ENCODE results near the gene MRPL58. TPM values are rescaled to one million over a fixed set of nuclear protein-coding genes. Genes with fewer than 3 reads are reported as not detected.
"Not testable (repeated sequence)": the region's sequence is repeated elsewhere in the genome, so short reads cannot be mapped to it uniquely, and the experiment has no call there.

The MRPL58 gene
- total RNA-seq, 2 donors from 2014 or later: 13.7 to 19.1 TPM

- H3K36me3 Mint-ChIP-seq (ENCODE audit: low read depth): peaks cover 7% of the 10 kb centered on the region
- H3K4me1 Mint-ChIP-seq: peaks cover 23% of the 10 kb centered on the region
- H3K27ac Mint-ChIP-seq: peak overlapping the region; percentile 88
- DNase-seq (no peak), ATAC-seq (no peak)
- no peaks in the 10 kb centered on the region for H3K9me3 ChIP-seq (ENCODE audit: control insufficient read depth, low read length, poor library complexity, severe bottlenecking)
- peak overlapping the region; percentile 95 for H3K4me3 Mint-ChIP-seq
- H3K27me3 Mint-ChIP-seq: no peaks in the 10 kb centered on the region
These were observed 922 bp upstream of the MRPL58 start for GRCh38 chr17:75011401-75012095.

- no peaks in the 10 kb centered on the region for H3K9me3 ChIP-seq (ENCODE audit: control insufficient read depth, low read length, poor library complexity, severe bottlenecking)
- no peak for DNase-seq
- H3K4me1 Mint-ChIP-seq: peaks cover 23% of the 10 kb centered on the region
- peak overlapping the region; percentile 95 for H3K4me3 Mint-ChIP-seq
- H3K27ac Mint-ChIP-seq: peak overlapping the region; percentile 88
- no peak for ATAC-seq
- H3K36me3 Mint-ChIP-seq (ENCODE audit: low read depth): peaks cover 7% of the 10 kb centered on the region
- no peaks in the 10 kb centered on the region for H3K27me3 Mint-ChIP-seq
These were observed 449 bp upstream of the MRPL58 start for GRCh38 chr17:75012096-75012345.

- DNase-seq (no peak), ATAC-seq (no peak)
- Mint-ChIP-seq H3K4me3 (peak overlapping the region; percentile 95), H3K27ac (peak overlapping the region; percentile 88), H3K36me3 (ENCODE audit: low read depth) (peaks cover 7% of the 10 kb centered on the region), H3K4me1 (peaks cover 23% of the 10 kb centered on the region), H3K27me3 (no peaks in the 10 kb centered on the region)
- no peaks in the 10 kb centered on the region for H3K9me3 ChIP-seq (ENCODE audit: control insufficient read depth, low read length, poor library complexity, severe bottlenecking)
These were observed 656 bp downstream of the MRPL58 start for GRCh38 chr17:75013092-75013559.

- peaks cover 15% of the 10 kb centered on the region for H3K4me1 Mint-ChIP-seq
- peaks cover 12% of the 10 kb centered on the region for H3K36me3 Mint-ChIP-seq (ENCODE audit: low read depth)
- no peaks in the 10 kb centered on the region for H3K9me3 ChIP-seq (ENCODE audit: control insufficient read depth, low read length, poor library complexity, severe bottlenecking)
- DNase-seq (no peak), ATAC-seq (no peak)
- no peak overlapping the region for H3K27ac Mint-ChIP-seq
- H3K27me3 Mint-ChIP-seq: no peaks in the 10 kb centered on the region
- H3K4me3 Mint-ChIP-seq: no peak overlapping the region
These were observed 6.7 kb downstream of the MRPL58 start for GRCh38 chr17:75019146-75019545.

- DNase-seq (no peak), ATAC-seq (no peak)
- peaks cover 14% of the 10 kb centered on the region for H3K4me1 Mint-ChIP-seq
- H3K27me3 Mint-ChIP-seq: no peaks in the 10 kb centered on the region
- no peaks in the 10 kb centered on the region for H3K9me3 ChIP-seq (ENCODE audit: control insufficient read depth, low read length, poor library complexity, severe bottlenecking)
- no peak overlapping the region for H3K27ac Mint-ChIP-seq
- peaks cover 11% of the 10 kb centered on the region for H3K36me3 Mint-ChIP-seq (ENCODE audit: low read depth)
- H3K4me3 Mint-ChIP-seq: no peak overlapping the region
These were observed 7.2 kb downstream of the MRPL58 start for GRCh38 chr17:75019710-75020109.

- Mint-ChIP-seq H3K4me3 (no peak overlapping the region), H3K27ac (no peak overlapping the region), H3K4me1 (peaks cover 10% of the 10 kb centered on the region), H3K27me3 (no peaks in the 10 kb centered on the region), H3K36me3 (ENCODE audit: low read depth) (peaks cover 7% of the 10 kb centered on the region)
- no peaks in the 10 kb centered on the region for H3K9me3 ChIP-seq (ENCODE audit: control insufficient read depth, low read length, poor library complexity, severe bottlenecking)
- DNase-seq (no peak), ATAC-seq (no peak)
These were observed 8.1 kb downstream of the MRPL58 start for GRCh38 chr17:75020331-75021110.

- peaks cover 11% of the 10 kb centered on the region for H3K4me1 Mint-ChIP-seq
- peaks cover 3% of the 10 kb centered on the region for H3K36me3 Mint-ChIP-seq (ENCODE audit: low read depth)
- peak overlapping the region; percentile 21 for H3K27ac Mint-ChIP-seq
These were observed 12.4 kb downstream of the MRPL58 start for GRCh38 chr17:75024686-75025397.

GRCh38 chr17:75025398-75025734 lies 12.9 kb downstream of the MRPL58 start:
- H3K9me3 ChIP-seq (ENCODE audit: control insufficient read depth, low read length, poor library complexity, severe bottlenecking); H3K36me3 Mint-ChIP-seq (ENCODE audit: low read depth); ATAC-seq; H3K27me3 Mint-ChIP-seq; DNase-seq: not testable (repeated sequence)
- H3K27ac Mint-ChIP-seq: peak overlapping the region; percentile 21
- peaks cover 11% of the 10 kb centered on the region for H3K4me1 Mint-ChIP-seq
- peak overlapping the region; percentile 64 for H3K4me3 Mint-ChIP-seq

More at GRCh38 chr17:75024686-75025397, 12.4 kb downstream of the MRPL58 start:
- no peaks in the 10 kb centered on the region for H3K9me3 ChIP-seq (ENCODE audit: control insufficient read depth, low read length, poor library complexity, severe bottlenecking)
- ATAC-seq (peak; percentile 54), DNase-seq (no peak)
- peak overlapping the region; percentile 64 for H3K4me3 Mint-ChIP-seq
- H3K27me3 Mint-ChIP-seq: no peaks in the 10 kb centered on the region

GRCh38 chr17:75026650-75027049 lies 14.2 kb downstream of the MRPL58 start:
- not testable (repeated sequence) for H3K36me3 Mint-ChIP-seq (ENCODE audit: low read depth); H3K4me3 Mint-ChIP-seq; DNase-seq; H3K9me3 ChIP-seq (ENCODE audit: control insufficient read depth, low read length, poor library complexity, severe bottlenecking); H3K27ac Mint-ChIP-seq; H3K27me3 Mint-ChIP-seq; ATAC-seq
- peaks cover 14% of the 10 kb centered on the region for H3K4me1 Mint-ChIP-seq

- no peak overlapping the region for H3K4me3 Mint-ChIP-seq
- DNase-seq (no peak), ATAC-seq (no peak)
- H3K27me3 Mint-ChIP-seq: no peaks in the 10 kb centered on the region
- H3K36me3 Mint-ChIP-seq (ENCODE audit: low read depth): no peaks in the 10 kb centered on the region
- no peaks in the 10 kb centered on the region for H3K9me3 ChIP-seq (ENCODE audit: control insufficient read depth, low read length, poor library complexity, severe bottlenecking)
- peaks cover 38% of the 10 kb centered on the region for H3K4me1 Mint-ChIP-seq
- no peak overlapping the region for H3K27ac Mint-ChIP-seq
These were observed 17.7 kb downstream of the MRPL58 start for GRCh38 chr17:75030161-75030560.

- Mint-ChIP-seq H3K36me3 (ENCODE audit: low read depth) (no peaks in the 10 kb centered on the region), H3K27ac (peak overlapping the region; percentile 95), H3K4me1 (peaks cover 41% of the 10 kb centered on the region), H3K4me3 (peak overlapping the region; percentile 89), H3K27me3 (no peaks in the 10 kb centered on the region)
- ATAC-seq: peak; percentile 42
- DNase-seq: peak; percentile 26 to 34 (median 30)
- H3K9me3 ChIP-seq (ENCODE audit: control insufficient read depth, low read length, poor library complexity, severe bottlenecking): no peaks in the 10 kb centered on the region
These were observed 19.7 kb downstream of the MRPL58 start for GRCh38 chr17:75031972-75032719.

GRCh38 chr17:75032720-75033280 lies 20.3 kb downstream of the MRPL58 start:
- DNase-seq (no peak), ATAC-seq (peak; percentile 3)
- no peaks in the 10 kb centered on the region for H3K9me3 ChIP-seq (ENCODE audit: control insufficient read depth, low read length, poor library complexity, severe bottlenecking)
- peak overlapping the region; percentile 89 for H3K4me3 Mint-ChIP-seq
- no peaks in the 10 kb centered on the region for H3K36me3 Mint-ChIP-seq (ENCODE audit: low read depth)
- peaks cover 41% of the 10 kb centered on the region for H3K4me1 Mint-ChIP-seq
- peak overlapping the region; percentile 95 for H3K27ac Mint-ChIP-seq
- no peaks in the 10 kb centered on the region for H3K27me3 Mint-ChIP-seq
